ENCODE measurements around the gene QRICH1. TPM values are rescaled to one million over a fixed set of nuclear protein-coding genes. Genes with fewer than 3 reads are reported as not detected.
"Not testable (repeated sequence)": the region's sequence is repeated elsewhere in the genome, so short reads cannot be mapped to it uniquely, and the experiment has no call there.

QRICH1 gene
- total RNA-seq, 1 donor from 2014 or later, result 152 TPM

GRCh38 chr3:49013738-49014660, 79.9 kb downstream of the QRICH1 start:
- peaks cover 38% of the 10 kb centered on the region for H3K36me3 Mint-ChIP-seq (ENCODE audit: low read depth)
- peak; percentile 86 for DNase-seq
- H3K4me3 Mint-ChIP-seq, result no peak overlapping the region
- intact Hi-C loops (cut with micrococcal nuclease), result no loop called here
- H3K4me1 Mint-ChIP-seq, result peaks cover 16% of the 10 kb centered on the region
- H3K27me3 Mint-ChIP-seq, result no peaks in the 10 kb centered on the region
- no peaks in the 10 kb centered on the region for H3K9me3 Mint-ChIP-seq
- no peak overlapping the region for H3K27ac Mint-ChIP-seq

- H3K36me3 Mint-ChIP-seq (ENCODE audit: low read depth), result peaks cover 38% of the 10 kb centered on the region
- H3K27ac Mint-ChIP-seq, result no peak overlapping the region
- no peak overlapping the region for H3K4me3 Mint-ChIP-seq
- no peaks in the 10 kb centered on the region for H3K27me3 Mint-ChIP-seq
- peaks cover 16% of the 10 kb centered on the region for H3K4me1 Mint-ChIP-seq
- no peaks in the 10 kb centered on the region for H3K9me3 Mint-ChIP-seq
- DNase-seq, result no peak
- intact Hi-C loops (cut with micrococcal nuclease), result no loop called here
Measured at GRCh38 chr3:49013113-49013737, 80.6 kb downstream of the QRICH1 start.

- peaks cover 38% of the 10 kb centered on the region for H3K36me3 Mint-ChIP-seq (ENCODE audit: low read depth)
- no peak for DNase-seq
- no peaks in the 10 kb centered on the region for H3K9me3 Mint-ChIP-seq
- intact Hi-C loops (cut with micrococcal nuclease), result no loop called here
- H3K4me3 Mint-ChIP-seq, result no peak overlapping the region
- peaks cover 19% of the 10 kb centered on the region for H3K4me1 Mint-ChIP-seq
- no peak overlapping the region for H3K27ac Mint-ChIP-seq
- no peaks in the 10 kb centered on the region for H3K27me3 Mint-ChIP-seq
Measured at GRCh38 chr3:49012441-49013017, 81.3 kb downstream of the QRICH1 start.

- DNase-seq, result no peak
- Mint-ChIP-seq H3K27ac (no peak overlapping the region), H3K9me3 (no peaks in the 10 kb centered on the region), H3K36me3 (ENCODE audit: low read depth) (peaks cover 16% of the 10 kb centered on the region), H3K27me3 (no peaks in the 10 kb centered on the region), H3K4me1 (peaks cover 23% of the 10 kb centered on the region), H3K4me3 (peak overlapping the region; percentile 15)
- intact Hi-C loops (cut with micrococcal nuclease), result no loop called here
Measured at GRCh38 chr3:49009396-49009795, 84.5 kb downstream of the QRICH1 start.

GRCh38 chr3:49008627-49009026, 85.2 kb downstream of the QRICH1 start:
- Mint-ChIP-seq H3K36me3 (ENCODE audit: low read depth) (peaks cover 12% of the 10 kb centered on the region), H3K4me3 (peak overlapping the region; percentile 94), H3K4me1 (peaks cover 23% of the 10 kb centered on the region), H3K27ac (peak overlapping the region; percentile 99)
- intact Hi-C loops (cut with micrococcal nuclease); H3K9me3 Mint-ChIP-seq; DNase-seq; H3K27me3 Mint-ChIP-seq: not testable (repeated sequence)

- no peaks in the 10 kb centered on the region for H3K9me3 Mint-ChIP-seq
- H3K27ac Mint-ChIP-seq, result peak overlapping the region; percentile 99
- peak; percentile 97 for DNase-seq
- intact Hi-C loops (cut with micrococcal nuclease), result loop anchor here (1.0 kb wide), 3 partner anchors 10 to 86 kb away; partner anchors contain the start of genes DALRD3 and QRICH1
- H3K36me3 Mint-ChIP-seq (ENCODE audit: low read depth), result peaks cover 12% of the 10 kb centered on the region
- no peaks in the 10 kb centered on the region for H3K27me3 Mint-ChIP-seq
- H3K4me1 Mint-ChIP-seq, result peaks cover 23% of the 10 kb centered on the region
- peak overlapping the region; percentile 94 for H3K4me3 Mint-ChIP-seq
Measured at GRCh38 chr3:49007771-49008528, 85.9 kb downstream of the QRICH1 start.

GRCh38 chr3:49007068-49007770, 86.7 kb downstream of the QRICH1 start, which contains the start of gene WDR6:
Gene WDR6 (plus strand): TSS chr3:49007391. CDS start chr3:49007432, 41 bp downstream.
- intact Hi-C loops (cut with micrococcal nuclease), result loop anchor here (1.0 kb wide), 3 partner anchors 11 to 87 kb away; partner anchors contain the start of genes DALRD3 and QRICH1
- peak within 1 kb of the TSS; percentile 94 for H3K4me3 Mint-ChIP-seq
- peaks cover 15% of the 10 kb centered on the region for H3K36me3 Mint-ChIP-seq (ENCODE audit: low read depth)
- no peaks in the 10 kb centered on the region for H3K27me3 Mint-ChIP-seq
- peak; percentile 99 for DNase-seq
- H3K27ac Mint-ChIP-seq, result peak within 1 kb of the TSS; percentile 99
- peaks cover 27% of the 10 kb centered on the region for H3K4me1 Mint-ChIP-seq
- no peaks in the 10 kb centered on the region for H3K9me3 Mint-ChIP-seq

- Mint-ChIP-seq H3K27me3 (no peaks in the 10 kb centered on the region), H3K9me3 (no peaks in the 10 kb centered on the region), H3K4me1 (peaks cover 30% of the 10 kb centered on the region), H3K4me3 (peak overlapping the region; percentile 94), H3K27ac (peak overlapping the region; percentile 99), H3K36me3 (ENCODE audit: low read depth) (peaks cover 10% of the 10 kb centered on the region)
- no peak for DNase-seq
- intact Hi-C loops (cut with micrococcal nuclease), result loop anchor here (1.0 kb wide), 3 partner anchors 12 to 88 kb away; partner anchors contain the start of genes DALRD3 and QRICH1
Measured at GRCh38 chr3:49006408-49007067, 87.3 kb downstream of the QRICH1 start.

GRCh38 chr3:49005998-49006397, 87.9 kb downstream of the QRICH1 start:
- Mint-ChIP-seq H3K27me3 (no peaks in the 10 kb centered on the region), H3K4me1 (peaks cover 30% of the 10 kb centered on the region), H3K27ac (peak overlapping the region; percentile 99)

GRCh38 chr3:49005303-49005680, 88.6 kb downstream of the QRICH1 start:
- peaks cover 30% of the 10 kb centered on the region for H3K4me1 Mint-ChIP-seq
- H3K27ac Mint-ChIP-seq, result no peak overlapping the region
- no peak for DNase-seq
- intact Hi-C loops (cut with micrococcal nuclease), result no loop called here
- no peak overlapping the region for H3K4me3 Mint-ChIP-seq
- peaks cover 7% of the 10 kb centered on the region for H3K36me3 Mint-ChIP-seq (ENCODE audit: low read depth)
- H3K27me3 Mint-ChIP-seq, result no peaks in the 10 kb centered on the region
- H3K9me3 Mint-ChIP-seq, result no peaks in the 10 kb centered on the region

More at GRCh38 chr3:49005998-49006397, 87.9 kb downstream of the QRICH1 start:
- Mint-ChIP-seq H3K36me3 (ENCODE audit: low read depth) (peaks cover 7% of the 10 kb centered on the region), H3K4me3 (peak overlapping the region; percentile 94), H3K9me3 (no peaks in the 10 kb centered on the region)
- intact Hi-C loops (cut with micrococcal nuclease), result no loop called here
- no peak for DNase-seq

GRCh38 chr3:49004352-49005302, 89.2 kb downstream of the QRICH1 start:
- intact Hi-C loops (cut with micrococcal nuclease), result no loop called here
- peaks cover 7% of the 10 kb centered on the region for H3K36me3 Mint-ChIP-seq (ENCODE audit: low read depth)

More at GRCh38 chr3:49004352-49005302, 89.2 kb downstream of the QRICH1 start:
- Mint-ChIP-seq H3K4me3 (no peak overlapping the region), H3K27me3 (no peaks in the 10 kb centered on the region), H3K9me3 (no peaks in the 10 kb centered on the region), H3K4me1 (peaks cover 30% of the 10 kb centered on the region), H3K27ac (no peak overlapping the region)
- no peak for DNase-seq
